Ectodermal cell (in vitro differentiated cells): ENCODE results near the gene COX10.

Source experiments
- H3K27ac ChIP-seq: 2 replicates; pipeline ENCODE4 v1.7.0; 2013; ENCODE audit warnings: mild to moderate bottlenecking, low read depth, low read length; ENCODE audit not compliant: insufficient read depth, poor library complexity, severe bottlenecking
- H3K27me3 ChIP-seq: 2 replicates; pipeline ENCODE4 v1.7.0; 2013; ENCODE audit warnings: mild to moderate bottlenecking, low read length; ENCODE audit not compliant: insufficient read depth, control insufficient read depth, poor library complexity, severe bottlenecking
- H3K36me3 ChIP-seq: one replicate; pipeline ENCODE4 v1.7.0; 2013; ENCODE audit warnings: low read length; ENCODE audit not compliant: control insufficient read depth, insufficient read depth
- H3K4me1 ChIP-seq: one replicate; pipeline ENCODE4 v1.7.0; 2013; ENCODE audit warnings: low read length; ENCODE audit not compliant: control insufficient read depth, insufficient read depth
- H3K4me3 ChIP-seq: 2 replicates; pipeline ENCODE4 v1.7.0; 2013; ENCODE audit warnings: low read depth, low read length, control low read depth; ENCODE audit not compliant: insufficient read depth
- H3K9me3 ChIP-seq: 2 replicates; pipeline ENCODE4 v1.7.0; 2013; ENCODE audit warnings: mild to moderate bottlenecking, low read length, moderate library complexity; ENCODE audit not compliant: control insufficient read depth
- WGBS, 2 experiments: methylation state at CpG; one replicate each; pipeline ENCODE4 v1.1.7; 2013; ENCODE audit warnings: missing lambda C conversion rate in 2 of 2; 5-methylcytosine and 5-hydroxymethylcytosine counted together

Gene COX10

DNA sequence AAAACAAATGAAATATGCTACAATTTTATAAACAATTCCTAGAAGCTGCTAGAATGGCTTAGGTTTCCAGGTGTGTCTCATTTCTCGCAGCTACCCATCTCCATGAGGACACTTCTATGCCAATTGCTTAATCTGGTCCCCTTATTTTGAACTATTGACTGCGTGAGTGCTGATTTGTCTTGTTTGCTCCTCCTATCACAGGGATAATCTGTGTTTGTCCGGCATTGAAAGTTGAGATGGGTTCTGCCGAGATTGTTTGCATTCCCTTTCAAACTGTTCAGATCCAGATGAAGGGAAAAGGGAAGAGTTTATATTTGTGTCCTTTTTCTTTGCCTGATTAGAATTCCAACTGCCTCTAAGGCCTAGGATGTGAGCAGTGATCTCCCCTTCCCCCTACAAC lies 21.7 kb upstream of the COX10 start:
- no peak overlapping the region for H3K4me3 ChIP-seq
- no peaks in the 10 kb centered on the region for H3K27me3 ChIP-seq
- no peak overlapping the region for H3K27ac ChIP-seq
- 89 to 93% methylated on average over 4 of the region's 4 CpGs for WGBS, 2 experiments
- H3K4me1 ChIP-seq = no peaks in the 10 kb centered on the region
- H3K9me3 ChIP-seq = no peaks in the 10 kb centered on the region
- no peaks in the 10 kb centered on the region for H3K36me3 ChIP-seq

DNA sequence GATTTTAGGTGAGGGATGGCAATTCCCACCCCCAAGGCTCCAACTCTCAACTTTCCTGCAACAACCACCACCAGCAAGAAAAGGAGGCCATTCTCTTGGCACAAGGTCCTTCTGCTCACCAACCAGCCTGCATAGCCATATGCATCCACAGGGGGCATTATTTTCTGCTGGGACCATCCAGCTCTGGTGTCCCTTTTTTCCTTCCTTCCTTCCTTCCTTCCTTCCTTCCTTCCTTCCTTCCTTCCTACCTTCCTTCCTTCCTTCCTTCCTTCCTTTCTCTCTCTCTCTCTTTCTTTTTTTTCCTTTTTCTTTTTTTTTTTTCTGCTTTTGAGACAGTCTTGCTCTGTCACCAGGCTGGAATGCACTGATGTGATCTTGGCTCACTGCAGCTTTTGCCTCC lies 21.1 kb upstream of the COX10 start:
- Histone ChIP-seq H3K4me3 (no peak overlapping the region), H3K9me3 (no peaks in the 10 kb centered on the region), H3K4me1 (no peaks in the 10 kb centered on the region), H3K27ac (no peak overlapping the region), H3K27me3 (no peaks in the 10 kb centered on the region), H3K36me3 (no peaks in the 10 kb centered on the region)

- Histone ChIP-seq H3K9me3 (no peaks in the 10 kb centered on the region), H3K4me1 (no peaks in the 10 kb centered on the region), H3K27ac (no peak overlapping the region), H3K4me3 (no peak overlapping the region), H3K27me3 (no peaks in the 10 kb centered on the region), H3K36me3 (no peaks in the 10 kb centered on the region)
- WGBS, 2 experiments = 96 to 99% methylated on average over 5 of the region's 5 CpGs
These were observed 18.7 kb upstream of the COX10 start for GRCh38 chr17:14050616-14051015.

DNA sequence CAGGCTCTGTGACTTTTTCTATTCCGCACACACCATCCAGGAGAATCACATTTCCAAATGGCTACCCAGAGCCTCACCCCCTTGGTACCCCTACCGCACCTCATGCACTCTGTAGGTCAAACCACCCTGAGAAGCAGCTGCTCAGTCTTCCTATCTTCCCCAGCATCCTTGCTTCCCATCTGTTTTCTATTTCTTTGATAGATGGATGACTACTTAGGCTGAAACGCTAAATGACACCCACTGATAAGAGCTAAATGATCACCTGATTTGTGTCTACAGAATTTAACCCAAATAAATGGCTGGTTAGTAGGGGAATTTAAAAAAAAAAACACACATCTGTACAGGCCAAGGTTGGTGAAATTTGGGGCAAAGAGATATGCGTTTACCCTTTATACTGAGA lies 17.6 kb upstream of the COX10 start:
- H3K27ac ChIP-seq = no peak overlapping the region
- H3K4me3 ChIP-seq = no peak overlapping the region
- no peaks in the 10 kb centered on the region for H3K36me3 ChIP-seq
- H3K9me3 ChIP-seq = no peaks in the 10 kb centered on the region
- WGBS, 2 experiments = 93 to 97% methylated on average over 3 to 4 of the region's 4 CpGs
- H3K4me1 ChIP-seq = no peaks in the 10 kb centered on the region
- no peaks in the 10 kb centered on the region for H3K27me3 ChIP-seq

DNA sequence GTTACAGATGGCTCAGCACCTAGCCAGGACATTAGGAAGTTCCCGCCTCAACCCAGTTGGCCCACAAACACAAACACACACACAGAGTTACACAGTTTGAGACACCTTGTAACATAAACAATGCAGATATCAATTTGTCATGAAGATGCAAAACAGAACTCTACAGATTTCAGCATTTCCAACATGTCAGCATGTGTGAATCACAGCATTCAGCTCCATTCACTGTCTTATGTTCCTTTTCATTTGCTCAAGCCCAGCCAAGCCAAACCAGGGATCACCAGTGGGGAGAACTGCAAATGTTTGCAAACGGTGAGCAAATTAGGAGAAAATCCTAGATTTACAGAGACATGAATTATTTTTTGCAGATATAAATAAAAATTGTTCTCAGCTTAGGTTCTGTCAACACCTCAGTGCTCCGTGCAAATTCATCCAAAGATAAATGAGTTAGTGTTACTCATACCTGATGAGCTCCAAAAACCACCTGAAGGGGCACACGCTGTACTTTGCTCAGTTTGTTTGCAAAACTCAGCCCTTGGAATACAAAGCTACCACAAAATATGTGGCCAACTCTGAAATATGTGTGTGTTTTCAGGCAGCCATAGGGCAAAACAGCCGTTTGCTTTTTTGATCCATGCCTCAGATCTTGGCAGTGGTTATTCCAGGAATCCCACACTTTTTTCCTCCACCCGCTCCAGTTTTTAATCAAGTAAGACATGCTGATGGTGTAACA lies 16.3 kb upstream of the COX10 start:
- Histone ChIP-seq H3K27ac (no peak overlapping the region), H3K4me3 (no peak overlapping the region), H3K4me1 (no peaks in the 10 kb centered on the region), H3K36me3 (no peaks in the 10 kb centered on the region), H3K9me3 (no peaks in the 10 kb centered on the region), H3K27me3 (no peaks in the 10 kb centered on the region)
- 91 to 92% methylated on average over 4 to 6 of the region's 6 CpGs for WGBS, 2 experiments

- Histone ChIP-seq H3K9me3 (no peaks in the 10 kb centered on the region), H3K4me1 (no peaks in the 10 kb centered on the region), H3K27me3 (no peaks in the 10 kb centered on the region), H3K36me3 (no peaks in the 10 kb centered on the region), H3K4me3 (no peak overlapping the region), H3K27ac (no peak overlapping the region)
These were observed 11.7 kb upstream of the COX10 start for GRCh38 chr17:14057591-14057990.

GRCh38 chr17:14058051-14058450 lies 11.3 kb upstream of the COX10 start:
- WGBS, 2 experiments = 83 to 90% methylated on average over 2 of the region's 2 CpGs
- no peak overlapping the region for H3K27ac ChIP-seq

GRCh38 chr17:14060706-14061105 lies 8.6 kb upstream of the COX10 start:
- no peaks in the 10 kb centered on the region for H3K9me3 ChIP-seq
- H3K27me3 ChIP-seq = no peaks in the 10 kb centered on the region
- H3K27ac ChIP-seq = no peak overlapping the region
- no peak overlapping the region for H3K4me3 ChIP-seq
- H3K36me3 ChIP-seq = no peaks in the 10 kb centered on the region
- no peaks in the 10 kb centered on the region for H3K4me1 ChIP-seq
- WGBS, 2 experiments = 92 to 94% methylated on average over 1 of the region's 1 CpG

More at GRCh38 chr17:14058051-14058450, 11.3 kb upstream of the COX10 start:
- Histone ChIP-seq H3K36me3 (no peaks in the 10 kb centered on the region), H3K9me3 (no peaks in the 10 kb centered on the region), H3K27me3 (no peaks in the 10 kb centered on the region), H3K4me3 (no peak overlapping the region), H3K4me1 (no peaks in the 10 kb centered on the region)

GRCh38 chr17:14061666-14062560 lies 7.4 kb upstream of the COX10 start:
- Histone ChIP-seq H3K36me3 (peaks cover 4% of the 10 kb centered on the region), H3K27me3 (no peaks in the 10 kb centered on the region), H3K9me3 (no peaks in the 10 kb centered on the region), H3K27ac (no peak overlapping the region), H3K4me1 (no peaks in the 10 kb centered on the region), H3K4me3 (no peak overlapping the region)
- 90 to 95% methylated on average over 10 of the region's 10 CpGs for WGBS, 2 experiments

GRCh38 chr17:14067347-14067746 lies 2.0 kb upstream of the COX10 start:
- no CpG with 5 or more reads among the region's 1 CpG for WGBS, 2 experiments
- H3K27me3 ChIP-seq = no peaks in the 10 kb centered on the region
- no peak overlapping the region for H3K27ac ChIP-seq
- H3K4me3 ChIP-seq = no peak overlapping the region
- H3K4me1 ChIP-seq = peaks cover 6% of the 10 kb centered on the region
- no peaks in the 10 kb centered on the region for H3K9me3 ChIP-seq
- H3K36me3 ChIP-seq = peaks cover 4% of the 10 kb centered on the region
